GM19463 (cell line): Measurements from ENCODE around the gene MSANTD1.

Experiments
- ATAC-seq: cut with Tn5 transposase; IDR thresholded peaks from one replicate; pipeline ENCODE4 v1.9.1; 2021; ENCODE audit warnings: mild to moderate bottlenecking, moderate library complexity; ENCODE audit not compliant: unreplicated experiment

MSANTD1 gene

GRCh38 chr4:3248811-3249661 lies at the start of gene MSANTD1:
TSS of gene MSANTD1 (plus strand) at chr4:3249159. CDS start at chr4:3249223, 64 bp downstream.
- ATAC-seq, result no peak

DNA sequence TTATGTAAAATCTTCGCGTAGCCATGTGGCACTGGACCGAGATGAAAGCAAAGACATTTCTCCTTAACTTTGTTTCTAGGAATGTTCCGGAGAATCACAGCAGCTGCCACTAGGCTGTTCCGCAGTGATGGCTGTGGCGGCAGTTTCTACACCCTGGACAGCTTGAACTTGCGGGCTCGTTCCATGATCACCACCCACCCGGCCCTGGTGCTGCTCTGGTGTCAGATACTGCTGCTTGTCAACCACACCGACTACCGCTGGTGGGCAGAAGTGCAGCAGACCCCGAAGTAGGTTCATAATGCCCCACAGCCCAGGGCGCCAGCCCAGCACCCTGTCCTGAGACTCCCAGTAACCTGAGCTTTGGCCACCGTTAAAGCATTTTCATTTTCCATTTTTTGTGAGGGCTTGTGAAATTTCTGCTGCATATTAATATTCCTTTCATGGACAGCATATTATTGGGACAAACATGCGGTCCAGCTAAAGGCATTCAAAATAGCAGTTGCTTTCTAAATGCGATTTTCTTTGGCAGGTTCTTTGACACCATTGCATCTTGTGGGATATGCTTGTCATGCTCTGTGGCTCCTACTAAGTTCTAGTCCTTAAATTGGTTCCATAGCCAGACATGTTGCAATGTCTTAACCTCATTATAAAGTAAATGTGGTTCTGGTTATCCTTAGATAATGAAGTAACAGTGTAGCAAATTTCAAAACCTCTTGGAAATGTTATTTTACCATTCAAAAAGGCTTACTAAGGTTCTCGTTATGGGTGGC lies 49.1 kb upstream of the MSANTD1 start:
- ATAC-seq, result no peak

- ATAC-seq, result no peak
Measured at GRCh38 chr4:3200423-3201090, 48.4 kb upstream of the MSANTD1 start.

- ATAC-seq, result peak; percentile 61
Measured at GRCh38 chr4:3201718-3202702, 46.9 kb upstream of the MSANTD1 start.

DNA sequence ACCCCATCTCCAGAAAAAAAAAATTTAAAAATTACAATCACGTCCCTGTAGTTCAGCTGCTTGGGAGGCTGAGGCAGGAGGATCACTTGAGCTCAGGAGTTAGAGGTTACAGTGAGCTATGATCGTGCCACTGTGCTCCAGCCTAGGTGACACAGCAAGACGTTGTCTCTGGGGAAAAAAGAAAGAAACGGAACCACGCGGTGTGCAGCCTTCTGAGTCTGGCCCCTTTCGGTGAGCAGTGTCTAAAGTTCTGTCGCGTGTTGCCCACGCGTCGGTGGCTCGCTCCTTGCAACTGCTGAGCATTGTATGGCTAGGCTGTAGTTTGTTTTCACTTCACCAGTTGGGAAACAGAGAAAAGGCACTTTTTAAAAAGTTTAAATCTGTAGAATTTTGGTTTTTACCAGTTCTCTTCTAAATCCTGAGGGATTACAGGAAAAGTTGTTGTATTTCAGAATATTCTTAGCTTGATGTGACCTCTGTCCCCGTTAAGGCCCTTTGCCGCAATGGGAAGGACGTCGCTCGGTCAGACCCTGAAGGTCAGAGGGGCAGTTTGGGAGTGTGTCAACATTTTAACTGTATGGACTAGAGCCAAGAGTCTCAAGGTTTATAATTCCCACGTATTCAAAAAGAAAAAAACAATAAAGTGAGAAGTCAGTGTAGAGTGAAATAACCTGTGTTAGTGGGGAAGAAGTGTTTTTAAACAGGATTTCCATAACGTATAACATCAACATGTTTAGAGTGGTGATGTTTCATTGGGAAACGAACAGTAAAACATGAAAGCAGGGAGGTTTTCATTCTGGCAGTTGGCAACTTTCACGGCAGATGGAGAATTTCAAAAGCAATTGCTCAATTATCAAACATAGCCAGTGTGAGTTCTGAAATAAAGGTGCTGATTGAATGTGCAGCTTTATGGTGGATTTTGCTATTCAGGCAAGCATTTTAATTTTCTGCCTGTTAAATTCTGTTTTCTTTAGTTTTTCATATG lies 45.8 kb upstream of the MSANTD1 start:
- ATAC-seq, result no peak

DNA sequence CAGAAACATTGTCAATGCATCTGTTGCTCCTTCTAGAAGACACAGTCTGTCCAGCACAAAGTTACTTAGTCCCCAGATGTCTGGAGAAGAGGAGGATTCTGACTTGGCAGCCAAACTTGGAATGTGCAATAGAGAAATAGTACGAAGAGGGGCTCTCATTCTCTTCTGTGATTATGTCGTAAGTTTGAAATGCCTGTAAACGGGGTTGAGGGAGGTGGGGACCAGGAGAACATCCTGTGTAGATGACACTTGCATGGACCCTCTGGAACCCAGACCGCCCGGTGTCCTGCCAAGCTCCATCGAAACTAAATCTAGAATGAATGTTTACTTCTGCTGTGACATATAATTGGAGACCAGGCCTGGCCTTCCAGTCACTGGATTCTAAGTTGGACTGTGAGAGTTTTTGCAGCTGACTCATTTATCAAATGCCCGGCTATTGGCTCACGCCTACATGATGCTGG lies 45.0 kb upstream of the MSANTD1 start:
- no peak for ATAC-seq

DNA sequence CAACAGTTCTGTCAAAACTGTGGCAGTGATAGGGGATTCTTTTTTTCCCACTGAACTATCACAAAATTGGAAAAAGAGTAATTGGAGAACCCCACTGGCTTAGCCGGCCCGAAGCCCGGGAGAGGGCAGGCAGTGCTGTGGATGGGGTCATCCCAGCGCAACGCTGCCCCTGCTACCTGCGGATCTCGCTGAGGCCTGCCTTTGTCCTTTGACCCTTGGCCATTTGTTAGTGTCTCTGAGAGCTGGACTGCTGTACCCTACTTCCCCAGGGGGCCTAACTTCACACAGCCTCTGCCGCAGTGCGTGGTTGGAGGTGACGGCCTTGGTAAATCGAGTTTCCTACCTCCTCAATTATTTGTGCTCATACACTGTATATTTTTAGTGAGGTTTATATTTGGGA lies 43.0 kb upstream of the MSANTD1 start:
- no peak for ATAC-seq

DNA sequence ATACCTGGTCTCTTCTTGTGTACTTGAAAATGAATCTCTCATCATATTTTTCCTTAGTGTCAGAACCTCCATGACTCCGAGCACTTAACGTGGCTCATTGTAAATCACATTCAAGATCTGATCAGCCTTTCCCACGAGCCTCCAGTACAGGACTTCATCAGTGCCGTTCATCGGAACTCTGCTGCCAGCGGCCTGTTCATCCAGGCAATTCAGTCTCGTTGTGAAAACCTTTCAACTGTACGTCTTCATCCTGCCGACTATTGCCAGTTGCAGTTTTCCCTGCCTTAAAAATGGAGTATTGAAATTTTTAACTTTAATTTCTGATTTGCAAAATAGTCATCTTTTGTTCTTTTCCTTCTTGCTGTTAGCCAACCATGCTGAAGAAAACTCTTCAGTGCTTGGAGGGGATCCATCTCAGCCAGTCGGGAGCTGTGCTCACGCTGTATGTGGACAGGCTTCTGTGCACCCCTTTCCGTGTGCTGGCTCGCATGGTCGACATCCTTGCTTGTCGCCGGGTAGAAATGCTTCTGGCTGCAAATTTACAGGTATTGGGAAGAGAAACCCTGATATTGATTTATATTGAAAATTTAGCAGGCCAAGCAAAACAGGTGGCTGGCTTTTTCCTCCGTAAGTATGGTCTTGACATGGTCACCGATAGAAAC lies 42.4 kb upstream of the MSANTD1 start:
- no peak for ATAC-seq

DNA sequence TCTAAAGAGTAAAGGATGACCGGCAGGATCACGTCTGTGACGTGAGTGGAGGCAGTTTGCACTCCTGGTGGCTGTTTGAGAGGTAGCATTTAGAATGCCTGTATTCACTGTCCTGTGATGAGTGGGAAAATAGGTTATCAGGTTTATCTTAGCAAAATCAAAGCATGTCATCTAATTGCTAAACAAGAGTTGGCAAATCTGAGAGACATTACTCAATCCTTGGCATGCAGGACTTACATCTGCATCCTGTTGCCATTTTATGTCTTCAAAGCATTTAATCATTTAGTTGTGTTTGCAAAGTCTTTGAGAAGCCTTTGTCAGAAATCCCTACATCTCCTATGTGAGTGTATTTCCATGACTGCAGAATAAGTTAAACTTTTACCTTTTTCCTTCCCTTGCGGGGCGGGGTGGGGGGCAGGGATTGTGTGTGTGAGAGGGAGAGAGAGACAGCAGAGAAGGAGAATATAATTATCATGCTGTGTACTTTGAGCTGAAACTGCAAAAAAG lies 41.4 kb upstream of the MSANTD1 start:
- ATAC-seq, result no peak

DNA sequence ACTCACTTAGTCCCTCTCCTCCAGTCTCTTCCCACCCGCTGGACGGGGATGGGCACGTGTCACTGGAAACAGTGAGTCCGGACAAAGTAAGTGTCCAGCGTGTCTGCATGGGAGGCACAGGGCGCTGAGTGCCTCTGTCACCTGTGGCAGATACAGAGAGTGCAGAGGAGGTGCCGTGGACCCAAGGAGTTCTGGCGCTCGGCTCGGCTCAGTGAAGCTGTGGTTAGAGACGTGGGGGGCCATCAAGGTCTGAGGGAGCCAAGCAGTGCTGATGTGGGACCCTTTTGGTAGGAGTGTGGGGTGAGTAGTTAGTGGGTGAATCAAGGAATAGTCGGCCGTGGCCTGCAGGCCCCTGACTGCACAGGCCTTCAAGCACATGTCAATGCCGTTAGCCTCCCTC lies 40.1 kb upstream of the MSANTD1 start:
- no peak for ATAC-seq

DNA sequence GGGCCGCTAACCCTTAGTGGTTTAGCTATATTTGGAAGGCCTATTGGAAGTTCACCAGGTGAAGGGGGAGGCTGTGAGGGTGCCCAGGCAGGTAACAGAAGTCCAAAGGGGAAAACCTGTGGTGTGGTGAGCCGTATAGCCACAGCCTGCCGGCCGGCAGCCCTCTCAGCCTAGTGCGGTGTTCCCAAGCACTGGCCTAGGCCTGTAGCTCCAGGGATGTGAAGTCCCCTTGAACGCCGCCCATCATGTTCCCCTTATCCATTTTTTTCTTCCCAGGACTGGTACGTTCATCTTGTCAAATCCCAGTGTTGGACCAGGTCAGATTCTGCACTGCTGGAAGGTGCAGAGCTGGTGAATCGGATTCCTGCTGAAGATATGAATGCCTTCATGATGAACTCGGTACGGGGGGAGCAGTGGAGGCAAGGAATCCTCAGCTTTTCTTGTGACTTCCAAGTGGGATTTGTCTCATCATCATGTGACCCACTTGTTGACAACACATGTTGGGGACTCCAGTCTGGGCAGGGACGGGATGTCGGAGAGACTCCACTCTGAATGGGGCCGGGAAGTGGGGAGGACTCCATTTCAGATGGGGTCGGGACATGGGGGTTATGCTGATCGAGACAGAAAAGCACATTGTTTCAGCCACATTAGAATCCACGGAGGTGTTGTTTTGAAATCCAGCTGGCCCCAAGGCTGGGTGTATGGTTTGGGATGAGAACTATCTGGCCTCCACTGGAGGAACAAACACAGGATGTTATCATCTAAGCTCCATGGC lies 39.2 kb upstream of the MSANTD1 start:
- no peak for ATAC-seq

- no peak for ATAC-seq
Measured at GRCh38 chr4:3210467-3210866, 38.5 kb upstream of the MSANTD1 start.

DNA sequence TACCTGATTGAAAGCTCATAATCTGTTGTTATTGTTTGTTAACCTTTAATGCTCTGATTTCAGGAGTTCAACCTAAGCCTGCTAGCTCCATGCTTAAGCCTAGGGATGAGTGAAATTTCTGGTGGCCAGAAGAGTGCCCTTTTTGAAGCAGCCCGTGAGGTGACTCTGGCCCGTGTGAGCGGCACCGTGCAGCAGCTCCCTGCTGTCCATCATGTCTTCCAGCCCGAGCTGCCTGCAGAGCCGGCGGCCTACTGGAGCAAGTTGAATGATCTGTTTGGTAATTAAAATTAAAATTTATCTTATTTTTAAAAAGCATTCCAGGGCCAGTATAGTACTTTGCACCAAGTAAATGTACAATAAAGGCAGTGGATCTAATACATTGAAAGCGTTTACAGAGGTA lies 37.1 kb upstream of the MSANTD1 start:
- ATAC-seq, result no peak

DNA sequence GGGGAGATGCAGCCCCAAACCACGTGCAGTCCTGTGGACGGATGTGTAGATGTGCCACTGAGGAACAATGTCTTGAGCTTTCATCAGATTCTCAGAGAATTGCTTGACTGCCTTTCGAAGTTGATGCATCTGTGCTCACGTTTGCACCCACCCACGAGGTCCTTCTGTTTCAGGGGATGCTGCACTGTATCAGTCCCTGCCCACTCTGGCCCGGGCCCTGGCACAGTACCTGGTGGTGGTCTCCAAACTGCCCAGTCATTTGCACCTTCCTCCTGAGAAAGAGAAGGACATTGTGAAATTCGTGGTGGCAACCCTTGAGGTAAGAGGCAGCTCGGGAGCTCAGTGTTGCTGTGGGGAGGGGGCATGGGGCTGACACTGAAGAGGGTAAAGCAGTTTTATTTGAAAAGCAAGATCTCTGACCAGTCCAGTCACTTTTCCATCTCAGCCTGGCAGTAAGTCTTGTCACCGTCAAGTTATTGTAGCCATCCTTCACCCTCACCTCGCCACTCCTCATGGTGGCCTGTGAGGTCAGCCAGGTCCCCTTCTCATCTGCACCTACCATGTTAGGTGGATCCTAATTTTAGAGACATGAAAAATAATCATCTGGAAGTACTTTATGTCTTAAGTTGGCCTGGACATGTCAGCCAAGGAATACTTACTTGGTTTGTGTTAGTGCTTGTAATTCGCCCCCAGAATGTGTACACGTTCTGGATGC lies 36.4 kb upstream of the MSANTD1 start:
- no peak for ATAC-seq

DNA sequence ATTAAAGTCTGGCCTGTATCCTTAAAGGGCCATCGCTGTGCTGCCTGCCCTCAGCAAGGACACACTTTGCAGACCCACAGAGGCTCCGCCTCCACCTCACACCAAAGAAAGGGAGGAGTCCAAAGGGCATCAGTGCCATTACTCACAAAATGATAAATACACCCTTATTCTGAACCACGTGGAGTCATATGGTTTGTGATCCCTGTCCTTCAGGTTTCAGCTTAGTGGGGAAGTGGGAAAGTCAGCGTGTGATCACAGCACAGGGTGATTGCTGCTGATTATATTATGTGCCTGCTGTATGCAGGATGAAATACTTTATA lies 35.9 kb upstream of the MSANTD1 start:
- ATAC-seq, result no peak

- ATAC-seq, result no peak
Measured at GRCh38 chr4:3213661-3214250, 35.2 kb upstream of the MSANTD1 start.

DNA sequence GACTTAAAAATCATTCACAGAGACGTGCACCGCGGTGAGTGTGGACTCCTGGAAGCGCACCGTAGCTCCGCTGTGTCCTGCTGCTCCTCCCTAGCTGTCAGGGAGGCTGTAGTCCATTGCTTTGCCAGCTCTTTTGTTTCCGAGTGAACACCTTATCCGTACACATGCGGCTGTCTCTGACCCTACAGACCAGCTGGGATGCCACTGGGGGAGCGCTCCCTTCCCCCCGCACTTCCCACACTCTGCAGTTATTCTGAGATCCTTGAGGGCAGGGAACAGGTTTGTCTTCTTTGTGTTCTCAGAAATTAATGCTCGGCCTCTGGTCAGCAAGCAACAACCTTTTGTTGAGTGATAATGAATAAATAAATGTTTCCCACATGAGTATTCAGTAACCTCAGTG lies 33.7 kb upstream of the MSANTD1 start:
- ATAC-seq, result no peak
